Cardiac fibroblast (primary cell): ENCODE measurements around the gene SLC22A15.
A peak's percentile ranks its signal among the peaks of the same experiment; 100 is the strongest.

ENCODE experiments used
- DNase-seq, 2 donors: peaks; one replicate each; pipeline versions ENCODE4 v3.0.0 to v3.0.0-alpha.2; 2010; ENCODE audit warnings: low read depth in 2 of 2
- H3K4me3 ChIP-seq, 2 donors: replicated peaks in 1 of 2; 1 replicate in 1 of 2; 2 replicates in 1 of 2; pipeline ENCODE4 v1.5.1; 2011; ENCODE audit warnings: low read depth in 2 of 2, low read length in 2 of 2, mild to moderate bottlenecking in 2 of 2, moderate library complexity in 1 of 2
- TF ChIP-seq, protein P1 (sequence below): IDR thresholded peaks from one replicate; pipeline ENCODE4 v1.5.1; 2011; ENCODE audit warnings: low read depth, mild to moderate bottlenecking, low read length, inconsistent platforms

SLC22A15 gene

DNA sequence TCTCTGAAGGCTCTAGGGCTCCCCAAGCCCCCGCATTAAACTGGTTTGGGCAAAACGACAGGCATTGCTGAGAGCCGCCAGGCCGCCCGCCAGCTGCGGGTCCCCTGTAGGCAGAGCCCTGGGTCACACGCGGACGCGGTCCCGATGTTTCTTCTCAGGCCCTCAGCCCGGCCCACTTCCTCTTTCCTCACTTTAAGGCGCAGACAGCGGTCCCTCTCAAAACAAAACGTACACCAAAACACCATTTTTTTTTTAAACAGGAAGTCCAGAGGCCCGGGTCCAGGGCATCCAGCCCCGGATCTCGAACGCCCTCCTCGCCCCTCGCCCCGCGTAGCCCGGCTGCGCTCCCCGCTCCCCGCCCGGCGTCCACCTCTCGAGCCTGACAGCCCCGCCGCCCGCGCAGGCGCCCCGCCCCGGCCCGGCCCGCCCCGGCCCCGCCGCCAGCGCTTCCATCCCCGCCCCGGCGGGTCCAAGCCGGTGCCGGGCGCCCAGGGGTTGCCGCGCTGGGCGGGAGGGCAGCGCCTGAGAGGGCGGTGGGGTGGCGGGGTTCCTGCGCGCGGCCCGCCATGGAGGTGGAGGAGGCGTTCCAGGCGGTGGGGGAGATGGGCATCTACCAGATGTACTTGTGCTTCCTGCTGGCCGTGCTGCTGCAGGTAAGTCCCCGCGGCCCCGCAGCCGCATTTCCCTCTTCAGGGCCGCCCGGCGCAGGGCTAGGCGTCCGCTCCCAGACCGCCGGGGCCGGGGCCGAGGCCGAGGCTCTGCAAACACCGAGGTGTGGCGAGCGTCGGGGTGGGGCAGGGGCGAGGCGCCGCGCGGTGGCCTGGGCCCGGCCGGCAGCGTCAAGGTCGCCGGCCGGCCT, at the start of gene SLC22A15:
Gene SLC22A15 (plus strand): TSS at position 452 of the 859 bp plus-strand sequence. CDS start 115 bp downstream, at position 567.
- peak; percentile 64 to 69 for DNase-seq
- H3K4me3 ChIP-seq, result peak within 1 kb of the TSS; percentile 69 to 70
- TF ChIP-seq, protein P1, sequence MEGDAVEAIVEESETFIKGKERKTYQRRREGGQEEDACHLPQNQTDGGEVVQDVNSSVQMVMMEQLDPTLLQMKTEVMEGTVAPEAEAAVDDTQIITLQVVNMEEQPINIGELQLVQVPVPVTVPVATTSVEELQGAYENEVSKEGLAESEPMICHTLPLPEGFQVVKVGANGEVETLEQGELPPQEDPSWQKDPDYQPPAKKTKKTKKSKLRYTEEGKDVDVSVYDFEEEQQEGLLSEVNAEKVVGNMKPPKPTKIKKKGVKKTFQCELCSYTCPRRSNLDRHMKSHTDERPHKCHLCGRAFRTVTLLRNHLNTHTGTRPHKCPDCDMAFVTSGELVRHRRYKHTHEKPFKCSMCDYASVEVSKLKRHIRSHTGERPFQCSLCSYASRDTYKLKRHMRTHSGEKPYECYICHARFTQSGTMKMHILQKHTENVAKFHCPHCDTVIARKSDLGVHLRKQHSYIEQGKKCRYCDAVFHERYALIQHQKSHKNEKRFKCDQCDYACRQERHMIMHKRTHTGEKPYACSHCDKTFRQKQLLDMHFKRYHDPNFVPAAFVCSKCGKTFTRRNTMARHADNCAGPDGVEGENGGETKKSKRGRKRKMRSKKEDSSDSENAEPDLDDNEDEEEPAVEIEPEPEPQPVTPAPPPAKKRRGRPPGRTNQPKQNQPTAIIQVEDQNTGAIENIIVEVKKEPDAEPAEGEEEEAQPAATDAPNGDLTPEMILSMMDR, result no peak

DNA sequence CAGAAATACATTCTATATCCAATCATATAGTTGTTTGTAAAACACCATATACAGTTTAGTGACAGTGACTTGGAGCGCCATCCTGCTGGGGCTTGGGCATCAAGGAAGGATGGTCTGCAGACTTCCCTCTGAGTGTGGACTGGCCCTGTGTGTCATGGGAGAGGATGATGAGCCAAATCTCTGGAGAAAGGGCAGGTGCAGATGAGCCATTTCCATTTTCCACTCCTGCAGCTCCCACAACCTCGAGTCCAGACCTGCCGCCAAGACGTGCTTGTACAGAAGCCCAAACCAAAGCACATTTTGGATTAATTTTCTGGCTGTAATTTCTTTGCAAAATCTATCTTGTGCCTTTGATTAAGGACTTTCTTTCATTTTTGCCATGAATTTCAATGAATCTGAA, 48.3 kb upstream of the SLC22A15 start:
- DNase-seq, result no peak
- no peak overlapping the region for H3K4me3 ChIP-seq
- TF ChIP-seq, protein P1, result no peak

- no peak overlapping the region for H3K4me3 ChIP-seq
- DNase-seq, result peak; percentile 58 to 77
- TF ChIP-seq, protein P1, result no peak
These were observed 46.4 kb upstream of the SLC22A15 start for GRCh38 chr1:115929881-115930280.

- TF ChIP-seq, protein P1, result no peak
- DNase-seq, result no peak
- H3K4me3 ChIP-seq, result no peak overlapping the region
These were observed 42.7 kb upstream of the SLC22A15 start for GRCh38 chr1:115933625-115934024.

GRCh38 chr1:115939455-115939854, 36.9 kb upstream of the SLC22A15 start:
- DNase-seq, result no peak
- no peak overlapping the region for H3K4me3 ChIP-seq
- TF ChIP-seq, protein P1, result no peak

- no peak overlapping the region for H3K4me3 ChIP-seq
- TF ChIP-seq, protein P1, result no peak
- no peak for DNase-seq
These were observed 30.2 kb upstream of the SLC22A15 start for GRCh38 chr1:115946116-115946515.

GRCh38 chr1:115949156-115949555, 27.2 kb upstream of the SLC22A15 start:
- DNase-seq, result peak in 1 of 2 donors; percentile 5
- TF ChIP-seq, protein P1, result no peak
- H3K4me3 ChIP-seq, result no peak overlapping the region
